H1 (cell line): ENCODE results near the gene ZBTB44. TPM values are rescaled to one million over a fixed set of nuclear protein-coding genes. Genes with fewer than 3 reads are reported as not detected.

Experiments used
- CTCF ChIA-PET: fragments of 300-600 bp; sonication (Branson Sonifier 250); formaldehyde crosslinking; loops from one replicate; lab custom pipeline; 2021; ENCODE audit not compliant: partially characterized antibody; lab: Charles Lee
- POLR2A ChIA-PET: fragments of 300-600 bp; sonication (Branson Sonifier 250); formaldehyde crosslinking; loops from one replicate; lab custom pipeline; 2021; ENCODE audit warnings: inconsistent platforms; ENCODE audit not compliant: partially characterized antibody; lab: Charles Lee
- DNase-seq, 2 experiments: peaks; one replicate each; pipeline versions ENCODE4 v3.0.0 to v3.0.0-alpha.2; 2010 to 2022; ENCODE audit warnings: low spot score in 2 of 2, low read depth in 1 of 2, mixed read lengths in 1 of 2
- FAIRE-seq: peaks from 2 replicates; lab custom pipeline; 2011; peaks lifted over from hg19 to GRCh38; lab: Jason Lieb, UNC
- H2AFZ ChIP-seq: 2 replicates; pipeline ENCODE4 v1.8.1; 2012; ENCODE audit warnings: low read length, inconsistent platforms
- H2AK5ac ChIP-seq: 2 replicates; pipeline ENCODE4 v1.6.1; 2013; ENCODE audit warnings: low read depth, low read length
- H2BK120ac ChIP-seq: replicated peaks from 2 replicates; pipeline ENCODE3; 2013; ENCODE audit warnings: low read depth, low read length, inconsistent platforms
- H2BK12ac ChIP-seq: 2 replicates; pipeline ENCODE4 v1.6.1; 2013; ENCODE audit warnings: low read depth, low read length
- H2BK15ac ChIP-seq: 2 replicates; pipeline ENCODE4 v1.6.1; 2013; ENCODE audit warnings: low read length
- H2BK20ac ChIP-seq: 2 replicates; pipeline ENCODE4 v1.6.1; 2013; ENCODE audit warnings: low read length
- H2BK5ac ChIP-seq: 2 replicates; pipeline ENCODE4 v1.6.1; 2013; ENCODE audit warnings: low read depth, low read length
- H3K14ac ChIP-seq: 2 replicates; pipeline ENCODE4 v1.6.1; 2013; ENCODE audit warnings: inconsistent platforms; ENCODE audit not compliant: insufficient read length
- H3K18ac ChIP-seq: 2 replicates; pipeline ENCODE4 v1.6.1; 2013; ENCODE audit warnings: low read length; ENCODE audit errors: extremely low read depth
- H3K23ac ChIP-seq: 2 replicates; pipeline ENCODE4 v1.6.1; 2013; ENCODE audit warnings: inconsistent platforms; ENCODE audit not compliant: insufficient read length
- H3K23me2 ChIP-seq: 2 replicates; pipeline ENCODE4 v1.6.1; 2013; ENCODE audit warnings: low read depth, low read length
- H3K27ac ChIP-seq: 2 replicates; pipeline ENCODE4 v1.6.1; 2011; ENCODE audit warnings: low read depth, low read length, inconsistent platforms
- H3K27me3 ChIP-seq, 4 experiments: replicated peaks in 1 of 4; 1 replicate in 1 of 4; 2 replicates in 3 of 4; pipeline versions ENCODE4 v1.6.1 to v1.8.1; 2011 to 2013; ENCODE audit warnings: low read length in 3 of 4, mild to moderate bottlenecking in 3 of 4, inconsistent platforms in 2 of 4, mixed read lengths in 2 of 4, moderate library complexity in 1 of 4; ENCODE audit not compliant: control insufficient read depth in 3 of 4, insufficient read depth in 3 of 4; ENCODE audit errors: extremely low read depth in 1 of 4
- H3K36me3 ChIP-seq, 4 experiments: 2 replicates each; pipeline versions ENCODE4 v1.6.1 to v1.8.1; 2011 to 2013; ENCODE audit warnings: mild to moderate bottlenecking in 4 of 4, low read length in 3 of 4, moderate library complexity in 2 of 4, control low read depth in 1 of 4, inconsistent platforms in 1 of 4; ENCODE audit not compliant: insufficient read depth in 4 of 4, control insufficient read depth in 2 of 4
- H3K4ac ChIP-seq: replicated peaks from 2 replicates; pipeline ENCODE3; 2013; ENCODE audit warnings: low read length, low read depth, mixed read lengths, inconsistent platforms; ENCODE audit not compliant: insufficient read length
- H3K4me1 ChIP-seq, 4 experiments: replicated peaks in 1 of 4; 1 replicate in 1 of 4; 2 replicates in 3 of 4; pipeline versions ENCODE4 v1.6.1 to v1.8.1; 2011 to 2013; ENCODE audit warnings: low read length in 3 of 4, inconsistent platforms in 2 of 4, mixed read lengths in 1 of 4; ENCODE audit not compliant: insufficient read depth in 4 of 4, control insufficient read depth in 3 of 4
- H3K4me2 ChIP-seq, 2 experiments: 2 replicates each; pipeline versions ENCODE4 v1.6.1 to v1.8.1; 2011 to 2013; ENCODE audit warnings: low read depth in 2 of 2, low read length in 2 of 2, control low read depth in 1 of 2, inconsistent platforms in 1 of 2, mild to moderate bottlenecking in 1 of 2; ENCODE audit not compliant: insufficient read depth in 1 of 2
- H3K4me3 ChIP-seq, 4 experiments: fragments of 200-600, 300-600 bp in 1 of 4; sonication (generic), shearing (Covaris generic), sonication (Bioruptor Twin) in 1 of 4; 2 replicates each; pipeline versions ENCODE4 v1.5.1 to v1.8.1; 2011 to 2016; ENCODE audit warnings: low read length in 4 of 4, low read depth in 3 of 4, control low read depth in 2 of 4, inconsistent platforms in 2 of 4, mild to moderate bottlenecking in 2 of 4, mixed read lengths in 1 of 4, moderate library complexity in 1 of 4; ENCODE audit not compliant: insufficient read depth in 2 of 4; ENCODE audit errors: extremely low read depth in 1 of 4
- H3K56ac ChIP-seq: replicated peaks from 2 replicates; pipeline ENCODE3; 2013; ENCODE audit warnings: low read depth, mild to moderate bottlenecking, mixed read lengths, low read length, inconsistent platforms; ENCODE audit not compliant: insufficient read length
- H3K79me1 ChIP-seq: 2 replicates; pipeline ENCODE4 v1.6.1; 2013; ENCODE audit warnings: low read depth, low read length, control low read depth
- H3K79me2 ChIP-seq, 2 experiments: 2 replicates each; pipeline versions ENCODE4 v1.6.1 to v1.8.1; 2012 to 2013; ENCODE audit warnings: low read length in 2 of 2, mild to moderate bottlenecking in 2 of 2, inconsistent platforms in 1 of 2; ENCODE audit not compliant: insufficient read depth in 2 of 2, control insufficient read depth in 1 of 2
- H3K9ac ChIP-seq, 4 experiments: replicated peaks in 1 of 4; 1 replicate in 1 of 4; 2 replicates in 3 of 4; pipeline versions ENCODE4 v1.6.1 to v1.8.1; 2011 to 2013; ENCODE audit warnings: low read depth in 3 of 4, low read length in 3 of 4, control low read depth in 2 of 4, mild to moderate bottlenecking in 2 of 4, moderate library complexity in 2 of 4, inconsistent platforms in 1 of 4; ENCODE audit errors: extremely low read depth in 1 of 4
- H3K9me3 ChIP-seq, 2 experiments: 2 replicates each; pipeline versions ENCODE4 v1.6.1 to v1.8.1; 2012 to 2013; ENCODE audit warnings: mild to moderate bottlenecking in 2 of 2, moderate library complexity in 2 of 2, control low read depth in 1 of 2, inconsistent platforms in 1 of 2, low read depth in 1 of 2, low read length in 1 of 2, mixed read lengths in 1 of 2; ENCODE audit not compliant: insufficient read depth in 2 of 2
- H4K20me1 ChIP-seq, 2 experiments: replicated peaks in 1 of 2; 2 replicates each; pipeline versions ENCODE3 to v1.8.1; 2011 to 2013; ENCODE audit warnings: inconsistent platforms in 2 of 2, low read length in 2 of 2, mild to moderate bottlenecking in 1 of 2; ENCODE audit not compliant: insufficient read depth in 2 of 2, control insufficient read depth in 1 of 2
- H4K5ac ChIP-seq: 2 replicates; pipeline ENCODE4 v1.6.1; 2013; ENCODE audit warnings: low read length, low read depth, mixed read lengths, inconsistent platforms; ENCODE audit not compliant: insufficient read length
- H4K8ac ChIP-seq: 2 replicates; pipeline ENCODE4 v1.8.0; 2013; ENCODE audit warnings: mild to moderate bottlenecking, moderate library complexity, low read length, inconsistent platforms; ENCODE audit not compliant: insufficient read depth; ENCODE audit errors: extremely low read depth
- H4K91ac ChIP-seq: replicated peaks from 2 replicates; pipeline ENCODE3; 2013; ENCODE audit warnings: low read length, mixed read lengths, inconsistent platforms; ENCODE audit not compliant: insufficient read length
- BCL11A ChIP-seq, 2 experiments: IDR thresholded peaks; one replicate each; pipeline ENCODE4 v1.6.1; 2011; ENCODE audit warnings: low read depth in 2 of 2, low read length in 2 of 2, mild to moderate bottlenecking in 2 of 2
- CHD2 ChIP-seq: IDR thresholded peaks from 2 replicates; pipeline ENCODE4 v1.6.1; 2012; ENCODE audit warnings: low read length, improper control_type of control experiment
- PHF8 ChIP-seq: fragments of 200-600 bp; sonication (generic); conservative IDR thresholded peaks from 2 replicates; pipeline ENCODE4 v1.7.1; 2012; ENCODE audit warnings: low read depth, mild to moderate bottlenecking, inconsistent platforms, low read length, moderate library complexity
- POLR2AphosphoS5 ChIP-seq: IDR thresholded peaks from 2 replicates; pipeline ENCODE4 v1.6.1; 2011; ENCODE audit warnings: low read depth, low read length
- SIRT6 ChIP-seq: IDR thresholded peaks from one replicate; pipeline ENCODE4 v1.7.1; 2012; ENCODE audit warnings: low read length, inconsistent platforms
- SP2 ChIP-seq: IDR thresholded peaks from 2 replicates; pipeline ENCODE4 v1.6.1; 2012; ENCODE audit warnings: mild to moderate bottlenecking, low read length, inconsistent platforms
- TBP ChIP-seq: IDR thresholded peaks from 2 replicates; pipeline ENCODE4 v1.6.1; 2011; ENCODE audit warnings: low read depth, low read length, improper control_type of control experiment
- ZNF274 ChIP-seq: IDR thresholded peaks from 2 replicates; pipeline ENCODE4 v1.7.0; 2012; ENCODE audit warnings: low read length, borderline replicate concordance; ENCODE audit errors: extremely low read depth
- WGBS, 2 experiments: shearing (Covaris generic) in 1 of 2; methylation state at CpG; one replicate each; pipeline versions ENCODE4 v1.1.6 to v1.1.7; 2013 to 2015; ENCODE audit warnings: low lambda C conversion rate in 2 of 2, mixed read lengths in 2 of 2, inconsistent platforms in 1 of 2, low coverage in 1 of 2, missing lambda C conversion rate in 1 of 2; ENCODE audit not compliant: insufficient replicate concordance in 2 of 2, insufficient coverage in 1 of 2, insufficient read length in 1 of 2; ENCODE audit errors: extremely low coverage in 1 of 2, missing lambda C conversion rate in 1 of 2; 5-methylcytosine and 5-hydroxymethylcytosine counted together
- polyA plus RNA-seq, 7 experiments: library from polyadenylated mRNA; depleted of rRNA in 3 of 7; stranded (reverse) in 5 of 7; unstranded in 2 of 7; fragments of >200 nt in 5 of 7; fragments of 200-250 nt in 2 of 7; gene quantifications; 1 replicate in 5 of 7; 2 replicates in 1 of 7; 4 replicates in 1 of 7; pipeline versions ENCODE4 v1.2.1 to v1.2.3, GENCODE V29; 2011 to 2013; ENCODE audit warnings: missing spikeins in 2 of 7, mixed read lengths in 2 of 7
- total RNA-seq: library from RNA; stranded (reverse); fragmentation: NEBNext Ultra II Directional; extraction: Animal tissue kit (Norgen Biotek cat#: 25700); gene quantifications from 2 replicates; pipeline ENCODE4 v1.2.1, GENCODE V29; 2021

The ZBTB44 gene
- total and polyA plus RNA-seq, 2 of the 8 experiments (the other 6 are each of a cell fraction or from before 2014, with no cell fraction given): 37.2 to 158 TPM

GRCh38 chr11:130263351-130263750 lies 51.4 kb downstream of the ZBTB44 start:
- Histone ChIP-seq H3K36me3 (peaks cover 4 to 41% (median 23%) of the 10 kb centered on the region in 4 experiments; a peak in 7 of 8 replicates), H3K9me3 (no peaks in the 10 kb centered on the region; a peak in 1 of 4 replicates), H3K23ac (no peak overlapping the region), H3K27ac (no peak overlapping the region), H3K4me2 (no peak overlapping the region), H3K4me3 (no peak overlapping the region), H2AK5ac (no peak overlapping the region), H3K56ac (no peak overlapping the region), H2AFZ (no peak overlapping the region), H3K27me3 (no peaks in the 10 kb centered on the region), H2BK120ac (no peak overlapping the region), H2BK20ac (no peak overlapping the region), H2BK5ac (no peak overlapping the region), H4K5ac (no peak overlapping the region), H3K18ac (no peak overlapping the region), H2BK15ac (no peak overlapping the region), H4K91ac (no peak overlapping the region), H3K14ac (no peak overlapping the region), H4K20me1 (peaks cover 1 to 4% of the 10 kb centered on the region in 2 experiments), H3K9ac (no peak overlapping the region), H3K79me1 (no peaks in the 10 kb centered on the region), H3K79me2 (peaks cover 3 to 75% of the 10 kb centered on the region in 2 experiments; a peak in 2 of 4 replicates), H2BK12ac (no peak overlapping the region), H3K4me1 (no peaks in the 10 kb centered on the region), H3K23me2 (no peaks in the 10 kb centered on the region), H3K4ac (no peak overlapping the region), H4K8ac (no peak overlapping the region)
- TF ChIP-seq CHD2 (no peak), TBP (no peak), POLR2AphosphoS5 (no peak), ZNF274 (no peak), SIRT6 (no peak), SP2 (no peak), PHF8 (no peak), BCL11A (IDR thresholded peaks at IDR 0.05; ENCODE audit: low read depth in 2 of 2, low read length in 2 of 2) (no peak)
- FAIRE-seq (no peak), DNase-seq (no peak)
- WGBS, 2 experiments: 90% methylated on average over 5 of the region's 5 CpGs; no CpG with 5 or more reads in 1 of the 2 experiments
- CTCF ChIA-PET: no interaction called here
- POLR2A ChIA-PET: interaction anchor here (1.1 kb wide), 1 partner anchor 16 kb away, joined by 4 read pairs; no protein-coding TSS in a partner anchor
